GM12878 (cell line): ENCODE data around the gene C11orf97. TPM values are rescaled to one million over a fixed set of nuclear protein-coding genes. Genes with fewer than 3 reads are reported as not detected.

ENCODE experiments used
- ATAC-seq: fragments of 200-7000 bp; cut with Tn5 transposase; 3 replicates; pipeline ENCODE4 v1.9.1; 2020; ENCODE audit warnings: mild to moderate bottlenecking, moderate library complexity
- BruUV-seq: library from RNA; stranded (reverse); fragments of 400-500 nt; replicated peaks from 2 replicates; lab custom pipeline; 2021; lab: Mats Ljungman, UMichigan
- CTCF ChIA-PET: fragments of 300-600 bp; sonication (Branson Sonifier 250); formaldehyde crosslinking; extraction: SDS; loops from one replicate; lab custom pipeline; 2021; ENCODE audit warnings: inconsistent platforms; lab: Yijun Ruan, JAX
- POLR2A ChIA-PET: fragments of 350-600 bp; formaldehyde crosslinking; extraction: SDS; loops from one replicate; lab custom pipeline; 2021; ENCODE audit warnings: inconsistent platforms; lab: Charles Lee
- RAD21 ChIA-PET: fragments of 300-600 bp; sonication (Branson Sonifier 250); formaldehyde crosslinking; loops from one replicate; lab custom pipeline; 2023; ENCODE audit warnings: antibody characterized with exemption; ENCODE audit not compliant: unreplicated experiment; lab: Charles Lee
- SMC1A ChIA-PET: fragments of 300-600 bp; sonication (Branson Sonifier 250); formaldehyde crosslinking; loops from one replicate; lab custom pipeline; 2023; ENCODE audit not compliant: unreplicated experiment, uncharacterized antibody; lab: Charles Lee
- DNase-seq: peaks from one replicate; pipeline ENCODE4 v3.0.0-alpha.2; 2011; ENCODE audit warnings: low read depth, low spot score
- FAIRE-seq: peaks from 3 replicates; lab custom pipeline; 2011; peaks lifted over from hg19 to GRCh38; lab: Jason Lieb, UNC
- H2AFZ ChIP-seq: 2 replicates; pipeline ENCODE4 v1.6.0; 2011; ENCODE audit warnings: low read depth, low read length, control low read depth; ENCODE audit not compliant: control insufficient read depth
- H3K27ac ChIP-seq: 2 replicates; pipeline ENCODE4 v1.5.1; 2011; ENCODE audit warnings: control low read depth; ENCODE audit not compliant: control insufficient read depth, insufficient read depth
- H3K27me3 ChIP-seq, 2 experiments: replicated peaks in 1 of 2; 2 replicates each; pipeline versions ENCODE4 v1.6.0 to v1.6.1; 2011; ENCODE audit warnings: low read length in 1 of 2; ENCODE audit not compliant: control insufficient read depth in 2 of 2, insufficient read depth in 2 of 2
- H3K36me3 ChIP-seq, 2 experiments: 2 replicates each; pipeline ENCODE4 v1.5.1; 2011; ENCODE audit warnings: low read length in 1 of 2; ENCODE audit not compliant: control insufficient read depth in 2 of 2, insufficient read depth in 2 of 2
- H3K4me1 ChIP-seq: 2 replicates; pipeline ENCODE4 v1.6.1; 2011; ENCODE audit warnings: mild to moderate bottlenecking, low read length, moderate library complexity, mixed read lengths; ENCODE audit not compliant: control insufficient read depth, insufficient read depth
- H3K4me2 ChIP-seq: 2 replicates; pipeline ENCODE4 v1.6.0; 2011; ENCODE audit warnings: control low read depth; ENCODE audit not compliant: control insufficient read depth, insufficient read depth
- H3K4me3 ChIP-seq: fragments of 200-600 bp; sonication (generic); 2 replicates; pipeline ENCODE4 v1.5.1; 2016
- H3K79me2 ChIP-seq: 2 replicates; pipeline ENCODE4 v1.6.0; 2011; ENCODE audit warnings: low read length; ENCODE audit not compliant: control insufficient read depth, insufficient read depth
- H3K9ac ChIP-seq: 2 replicates; pipeline ENCODE4 v1.8.0; 2011; ENCODE audit warnings: low read length, control low read depth, mixed read lengths; ENCODE audit not compliant: control insufficient read depth, insufficient read depth
- H3K9me3 ChIP-seq: replicated peaks from 3 replicates; pipeline ENCODE4 v1.5.1; 2011; ENCODE audit warnings: mild to moderate bottlenecking, low read length; ENCODE audit not compliant: control insufficient read depth, insufficient read depth
- H4K20me1 ChIP-seq: 2 replicates; pipeline ENCODE4 v1.6.0; 2011; ENCODE audit not compliant: control insufficient read depth, insufficient read depth
- ATF7 ChIP-seq: fragments of 450-650 bp; IDR thresholded peaks from 2 replicates; pipeline ENCODE4 v1.6.1; 2016; ENCODE audit warnings: low read depth, mild to moderate bottlenecking
- BCL3 ChIP-seq: IDR thresholded peaks from 2 replicates; pipeline ENCODE4 v1.6.1; 2011; ENCODE audit warnings: borderline replicate concordance, low read depth, mild to moderate bottlenecking, moderate library complexity, low read length; ENCODE audit not compliant: insufficient read depth, poor library complexity, severe bottlenecking
- BHLHE40 ChIP-seq, 2 experiments: fragments of 450-650 bp in 1 of 2; IDR thresholded peaks; 2 replicates each; pipeline ENCODE4 v1.6.1; 2011 to 2017; ENCODE audit warnings: low read depth in 2 of 2, borderline replicate concordance in 1 of 2, improper control_type of control experiment in 1 of 2, low read length in 1 of 2, mild to moderate bottlenecking in 1 of 2
- ELK1 ChIP-seq: IDR thresholded peaks from 2 replicates; pipeline ENCODE4 v1.6.1; 2012; ENCODE audit warnings: low read depth, low read length, improper control_type of control experiment
- NFYA ChIP-seq: IDR thresholded peaks from 2 replicates; pipeline ENCODE4 v1.6.1; 2011; ENCODE audit warnings: low read depth, mild to moderate bottlenecking, low read length, improper control_type of control experiment, borderline replicate concordance
- PKNOX1 ChIP-seq: fragments of 450-650 bp; IDR thresholded peaks from 2 replicates; pipeline ENCODE4 v1.6.1; 2016; ENCODE audit warnings: mild to moderate bottlenecking
- RB1 ChIP-seq: fragments of 450-650 bp; formaldehyde crosslinking; IDR thresholded peaks from 2 replicates; pipeline ENCODE4 v1.6.1; 2017; ENCODE audit warnings: mild to moderate bottlenecking, borderline replicate concordance
- RELB ChIP-seq: fragments of 450-650 bp; IDR thresholded peaks from 2 replicates; pipeline ENCODE4 v1.6.1; 2017; ENCODE audit warnings: low read depth, mild to moderate bottlenecking, moderate library complexity
- RFX5 ChIP-seq: IDR thresholded peaks from 2 replicates; pipeline ENCODE4 v1.6.1; 2011; ENCODE audit warnings: low read depth, low read length, improper control_type of control experiment
- SKIL ChIP-seq: fragments of 450-650 bp; IDR thresholded peaks from 2 replicates; pipeline ENCODE4 v1.6.1; 2017; ENCODE audit warnings: mild to moderate bottlenecking, low read depth, inconsistent platforms; ENCODE audit not compliant: poor library complexity, severe bottlenecking
- SMARCA5 ChIP-seq: fragments of 450-650 bp; IDR thresholded peaks from 2 replicates; pipeline ENCODE4 v1.6.1; 2017; ENCODE audit warnings: mild to moderate bottlenecking
- SREBF1 ChIP-seq: IDR thresholded peaks from 2 replicates; pipeline ENCODE4 v1.6.1; 2012; ENCODE audit warnings: mild to moderate bottlenecking, low read length
- SREBF2 ChIP-seq: IDR thresholded peaks from 2 replicates; pipeline ENCODE4 v1.6.1; 2012; ENCODE audit warnings: mild to moderate bottlenecking, low read length
- WGBS: methylation state at CpG from one replicate; pipeline ENCODE4 v1.1.6; 2016; ENCODE audit warnings: low lambda C conversion rate; ENCODE audit not compliant: insufficient replicate concordance, insufficient coverage; ENCODE audit errors: missing lambda C conversion rate; 5-methylcytosine and 5-hydroxymethylcytosine counted together
- in situ Hi-C: fragments of 300-500 bp; cut with MboI; formaldehyde crosslinking; loops from 9 replicates; pipeline ENCODE4 v1.14.3; 2018; ENCODE audit warnings: mixed read lengths
- intact Hi-C: fragments of 100-400 bp; cut with micrococcal nuclease; formaldehyde crosslinking; loops from one replicate; pipeline ENCODE4 v1.14.2; 2022; ENCODE audit not compliant: unreplicated experiment
- polyA plus RNA-seq, 11 experiments: library from polyadenylated mRNA; depleted of rRNA in 4 of 11; unstranded in 6 of 11; stranded (reverse) in 5 of 11; fragments of >200 nt; fragmentation: Nextera tagmentation in 4 of 11; fragmentation: Illumina TruSeq in 1 of 11; extraction: Ambion mirVana in 4 of 11; extraction: Trizol in 1 of 11; gene quantifications; 1 replicate in 1 of 11; 2 replicates in 10 of 11; pipeline versions ENCODE4 v1.2.1 to v1.2.3, GENCODE V29; 2011 to 2016; ENCODE audit warnings: inconsistent platforms in 2 of 11, missing spikeins in 2 of 11, low read depth in 1 of 11
- total RNA-seq, 4 experiments: library from RNA; depleted of rRNA in 3 of 4; stranded (reverse); fragments of >200 nt in 3 of 4; fragmentation: Illumina TruSeq in 1 of 4; extraction: Trizol in 1 of 4; gene quantifications; 2 replicates each; pipeline versions ENCODE4 v1.2.1 to v1.2.3, GENCODE V29; 2013 to 2021

The C11orf97 gene
- total and polyA plus RNA-seq, 10 of the 15 experiments (the other 5 are each of a cell fraction or from before 2014, with no cell fraction given), result not detected

- Histone ChIP-seq H3K4me3 (no peak overlapping the region), H3K79me2 (no peaks in the 10 kb centered on the region), H3K27ac (no peak overlapping the region), H3K4me2 (no peak overlapping the region), H2AFZ (no peak overlapping the region), H4K20me1 (no peaks in the 10 kb centered on the region), H3K4me1 (no peaks in the 10 kb centered on the region), H3K9ac (no peak overlapping the region), H3K9me3 (no peaks in the 10 kb centered on the region), H3K36me3 (no peaks in the 10 kb centered on the region), H3K27me3 (no peaks in the 10 kb centered on the region)
- CTCF ChIA-PET, result interaction anchor here (0.7 to 3.0 kb wide), 5 partner anchors 10 to 70 kb away, joined by 3 to 13 read pairs (median 4); partner anchors contain the start of gene C11orf97
- SMC1A ChIA-PET, result interaction anchor here (0.9 to 3.1 kb wide), 2 partner anchors 15 to 71 kb away, joined by 3 to 21 read pairs; no protein-coding TSS in a partner anchor
- POLR2A ChIA-PET, result no interaction called here
- RAD21 ChIA-PET, result no interaction called here
- in situ Hi-C loops, result no loop called here
- intact Hi-C loops, result no loop called here
- no TSS peak for BruUV-seq
- no peak for ATAC-seq
- 64% methylated on average over 3 of the region's 3 CpGs for WGBS
- no peak for FAIRE-seq
- no peak for DNase-seq
- TF ChIP-seq SMARCA5 (no peak), RB1 (no peak), RELB (no peak), SREBF2 (no peak), PKNOX1 (no peak), ELK1 (no peak), ATF7 (no peak), NFYA (no peak), BHLHE40 (IDR thresholded peaks at IDR 0.05; ENCODE audit: borderline replicate concordance in 1 of 2, low read depth in 2 of 2, low read length in 1 of 2) (no peak), SKIL (no peak), BCL3 (no peak), SREBF1 (no peak), RFX5 (no peak)
Measured at GRCh38 chr11:94532211-94532610, 19.9 kb downstream of the C11orf97 start.
